Measurements from ENCODE around the gene CCDC89. TPM values are rescaled to one million over a fixed set of nuclear protein-coding genes. Genes with fewer than 3 reads are reported as not detected.

Gene CCDC89
- total and polyA plus RNA-seq, 10 of the 15 experiments (the other 5 are each of a cell fraction or from before 2014, with no cell fraction given): 0.11 to 0.15 TPM; not detected in 8

GRCh38 chr11:85643191-85643614, 42.8 kb downstream of the CCDC89 start:
- no peak overlapping the region for H3K4me3 ChIP-seq
- H3K36me3 ChIP-seq (ENCODE audit: control insufficient read depth in 2 of 2, insufficient read depth in 2 of 2, low read length in 1 of 2): no peaks in the 10 kb centered on the region
- BruUV-seq (replicated peaks): no TSS peak
- 80% methylated on average over 2 of the region's 2 CpGs for WGBS (ENCODE audit: insufficient coverage, insufficient replicate concordance, low lambda C conversion rate, missing lambda C conversion rate)
- H3K27ac ChIP-seq (ENCODE audit: control insufficient read depth, insufficient read depth): no peak overlapping the region
- H3K9ac ChIP-seq (ENCODE audit: control insufficient read depth, insufficient read depth, low read length): no peak overlapping the region
- TF ChIP-seq SIX5 (IDR thresholded peaks at IDR 0.05; ENCODE audit: low read depth, low read length, severe bottlenecking): no peak
- in situ Hi-C loops (cut with MboI) (no loop called here), intact Hi-C loops (cut with micrococcal nuclease; ENCODE audit: unreplicated experiment) (no loop called here)
- H3K4me2 ChIP-seq (ENCODE audit: control insufficient read depth, insufficient read depth): no peak overlapping the region
- H3K27me3 ChIP-seq (replicated peaks in 1 of 2; ENCODE audit: control insufficient read depth in 2 of 2, insufficient read depth in 2 of 2, low read length in 1 of 2): no peaks in the 10 kb centered on the region
- no peaks in the 10 kb centered on the region for H4K20me1 ChIP-seq (ENCODE audit: control insufficient read depth, insufficient read depth)
- H2AFZ ChIP-seq (ENCODE audit: control insufficient read depth, low read depth, low read length): no peak overlapping the region
- RAD21 ChIA-PET (ENCODE audit: unreplicated experiment): no interaction called here
- H3K4me1 ChIP-seq (ENCODE audit: control insufficient read depth, insufficient read depth, low read length): no peaks in the 10 kb centered on the region
- CTCF ChIA-PET: no interaction called here
- POLR2A ChIA-PET: no interaction called here
- no peak for FAIRE-seq
- no peaks in the 10 kb centered on the region for H3K9me3 ChIP-seq (replicated peaks; ENCODE audit: control insufficient read depth, insufficient read depth, low read length)
- peaks cover 7% of the 10 kb centered on the region for H3K79me2 ChIP-seq (ENCODE audit: control insufficient read depth, insufficient read depth, low read length)
- SMC1A ChIA-PET (ENCODE audit: uncharacterized antibody, unreplicated experiment): no interaction called here
- DNase-seq (ENCODE audit: low read depth, low spot score): no peak
- ATAC-seq: no peak

GRCh38 chr11:85634747-85635146, 51.2 kb downstream of the CCDC89 start:
- FAIRE-seq: no peak
- no peak overlapping the region for H3K4me2 ChIP-seq (ENCODE audit: control insufficient read depth, insufficient read depth)
- BruUV-seq (replicated peaks): no TSS peak
- TF ChIP-seq BCL11A (IDR thresholded peaks at IDR 0.05; ENCODE audit: low read depth, low read length): no peak
- no peak for TF ChIP-seq CREB1 (IDR thresholded peaks at IDR 0.05; ENCODE audit: low read depth)
- no peak for TF ChIP-seq ESRRA (IDR thresholded peaks at IDR 0.05; ENCODE audit: low read length)
- no peak for TF ChIP-seq RUNX3 (IDR thresholded peaks at IDR 0.05; ENCODE audit: low read length)
- no peak for TF ChIP-seq FOXM1 (IDR thresholded peaks at IDR 0.05; ENCODE audit: low read depth, low read length)
- no peak for TF ChIP-seq RAD51 (IDR thresholded peaks at IDR 0.05)
- no peak for TF ChIP-seq PKNOX1 (IDR thresholded peaks at IDR 0.05)
- TF ChIP-seq CHD1 (IDR thresholded peaks at IDR 0.05; ENCODE audit: low read depth, low read length): no peak
- no peak for TF ChIP-seq MEF2A (IDR thresholded peaks at IDR 0.05; ENCODE audit: insufficient read depth, low read depth, low read length)
- no peak for TF ChIP-seq MTA2 (IDR thresholded peaks at IDR 0.05; ENCODE audit: low read depth)
- no peak for TF ChIP-seq CUX1 (IDR thresholded peaks at IDR 0.05; ENCODE audit: insufficient replicate concordance, low read depth, low read length)

More at GRCh38 chr11:85634747-85635146, 51.2 kb downstream of the CCDC89 start:
- Histone ChIP-seq H3K36me3 (ENCODE audit: control insufficient read depth in 2 of 2, insufficient read depth in 2 of 2, low read length in 1 of 2) (peaks cover 0 to 10% of the 10 kb centered on the region in 2 experiments; a peak in 1 of 4 replicates), H3K27ac (ENCODE audit: control insufficient read depth, insufficient read depth) (no peak overlapping the region), H3K4me1 (ENCODE audit: control insufficient read depth, insufficient read depth, low read length) (peaks cover 4% of the 10 kb centered on the region; the same call in 1 of the 2 replicates), H3K9ac (ENCODE audit: control insufficient read depth, insufficient read depth, low read length) (no peak overlapping the region), H3K4me3 (no peak overlapping the region), H3K27me3 (replicated peaks in 1 of 2; ENCODE audit: control insufficient read depth in 2 of 2, insufficient read depth in 2 of 2, low read length in 1 of 2) (no peaks in the 10 kb centered on the region), H4K20me1 (ENCODE audit: control insufficient read depth, insufficient read depth) (no peaks in the 10 kb centered on the region), H3K9me3 (replicated peaks; ENCODE audit: control insufficient read depth, insufficient read depth, low read length) (no peaks in the 10 kb centered on the region), H3K79me2 (ENCODE audit: control insufficient read depth, insufficient read depth, low read length) (peaks cover 11% of the 10 kb centered on the region), H2AFZ (ENCODE audit: control insufficient read depth, low read depth, low read length) (no peak overlapping the region)
- ChIA-PET CTCF (no interaction called here), RAD21 (ENCODE audit: unreplicated experiment) (no interaction called here), SMC1A (ENCODE audit: uncharacterized antibody, unreplicated experiment) (no interaction called here), POLR2A (interaction anchor here (2.9 kb wide), 1 partner anchor 13 kb away, joined by 15 read pairs; the partner anchor contains the start of gene TMEM126A)
- ATAC-seq: no peak
- in situ Hi-C loops (cut with MboI) (no loop called here), intact Hi-C loops (cut with micrococcal nuclease; ENCODE audit: unreplicated experiment) (no loop called here)
- WGBS (ENCODE audit: insufficient coverage, insufficient replicate concordance, low lambda C conversion rate, missing lambda C conversion rate): 83% methylated on average over 3 of the region's 3 CpGs
- DNase-seq (ENCODE audit: low read depth, low spot score): no peak

Data from GM12878 (cell line).